Measurements from ENCODE around the gene CAMK2D.

The CAMK2D gene

GRCh38 chr4:113437129-113437528 is 324.4 kb downstream of the CAMK2D start:
- DNase-seq (ENCODE audit: low read depth), result no peak

GRCh38 chr4:113436360-113436759 is 325.2 kb downstream of the CAMK2D start:
- no peak for DNase-seq (ENCODE audit: low read depth)

- no peak for DNase-seq (ENCODE audit: low read depth)
Measured at GRCh38 chr4:113435893-113436292, 325.6 kb downstream of the CAMK2D start.

GRCh38 chr4:113434247-113434587 is 327.3 kb downstream of the CAMK2D start:
- no peak for DNase-seq (ENCODE audit: low read depth)

- DNase-seq (ENCODE audit: low read depth), result no peak
Measured at GRCh38 chr4:113433536-113434246, 327.8 kb downstream of the CAMK2D start.

GRCh38 chr4:113433116-113433515 is 328.4 kb downstream of the CAMK2D start:
- no peak for DNase-seq (ENCODE audit: low read depth)

- DNase-seq (ENCODE audit: low read depth), result no peak
Measured at GRCh38 chr4:113423631-113424030, 337.9 kb downstream of the CAMK2D start.

- no peak for DNase-seq (ENCODE audit: low read depth)
Measured at GRCh38 chr4:113420938-113421337, 340.6 kb downstream of the CAMK2D start.

- DNase-seq (ENCODE audit: low read depth), result no peak
Measured at GRCh38 chr4:113419631-113420030, 341.9 kb downstream of the CAMK2D start.

- no peak for DNase-seq (ENCODE audit: low read depth)
Measured at GRCh38 chr4:113411496-113411938, 350.0 kb downstream of the CAMK2D start.

- no peak for DNase-seq (ENCODE audit: low read depth)
Measured at GRCh38 chr4:113410686-113411085, 350.9 kb downstream of the CAMK2D start.

GRCh38 chr4:113409181-113409580 is 352.4 kb downstream of the CAMK2D start:
- no peak for DNase-seq (ENCODE audit: low read depth)

- DNase-seq (ENCODE audit: low read depth), result no peak
Measured at GRCh38 chr4:113407409-113407808, 354.1 kb downstream of the CAMK2D start.

GRCh38 chr4:113406723-113407016 is 354.9 kb downstream of the CAMK2D start:
- DNase-seq (ENCODE audit: low read depth), result no peak

- DNase-seq (ENCODE audit: low read depth), result no peak
Measured at GRCh38 chr4:113405874-113406722, 355.4 kb downstream of the CAMK2D start.

GRCh38 chr4:113404841-113405240 is 356.7 kb downstream of the CAMK2D start:
- no peak for DNase-seq (ENCODE audit: low read depth)

GRCh38 chr4:113404167-113404571 is 357.4 kb downstream of the CAMK2D start:
- DNase-seq (ENCODE audit: low read depth), result no peak

Measured in T-helper 22 cell (primary cell).